Prostate gland (tissue), 2 donors: ENCODE results near the gene RACK1. TPM values are rescaled to one million over a fixed set of nuclear protein-coding genes. Genes with fewer than 3 reads are reported as not detected.

Experiments
- DNase-seq: peaks from one replicate; pipeline ENCODE4 v3.0.0-alpha.2; 2019; ENCODE audit warnings: low spot score
- H3K27ac ChIP-seq, 2 donors: fragments of 200-600 bp; sonication (generic); 2 replicates each; pipeline ENCODE4 v1.5.1; 2017 to 2019
- H3K27me3 ChIP-seq: fragments of 200-600 bp; sonication (generic); replicated peaks from 2 replicates; pipeline ENCODE4 v1.5.1; 2019; ENCODE audit not compliant: insufficient read depth
- H3K36me3 ChIP-seq, 2 donors: fragments of 200-600 bp; sonication (generic); 1 replicate in 1 of 2; 2 replicates in 1 of 2; pipeline versions ENCODE4 v1.5.1 to v1.8.1; 2017 to 2019
- H3K4me1 ChIP-seq: fragments of 200-600 bp; sonication (generic); replicated peaks from 2 replicates; pipeline ENCODE4 v1.5.1; 2019
- H3K4me3 ChIP-seq, 2 donors: fragments of 200-600 bp; sonication (generic); 2 replicates each; pipeline ENCODE4 v1.5.1; 2017 to 2019
- H3K9me3 ChIP-seq: fragments of 200-600 bp; sonication (generic); 2 replicates; pipeline ENCODE4 v1.5.1; 2017
- CTCF ChIP-seq, 4 experiments: fragments of 200-600 bp in 2 of 4; fragments of 450-650 bp in 2 of 4; sonication (generic) in 2 of 4; IDR thresholded peaks; 1 replicate in 3 of 4; 2 replicates in 1 of 4; pipeline ENCODE4 v1.5.1; 2016 to 2019; ENCODE audit warnings: antibody characterized with exemption in 4 of 4, mild to moderate bottlenecking in 2 of 4, moderate library complexity in 2 of 4
- POLR2A ChIP-seq: fragments of 450-650 bp; IDR thresholded peaks from one replicate; pipeline ENCODE4 v1.6.1; 2016; ENCODE audit warnings: antibody characterized with exemption, mild to moderate bottlenecking
- POLR2AphosphoS5 ChIP-seq: sonication (generic); formaldehyde crosslinking; IDR thresholded peaks from one replicate; pipeline ENCODE4 v1.6.1; 2017; ENCODE audit warnings: antibody characterized with exemption
- WGBS: methylation state at CpG from one replicate; pipeline ENCODE4 v1.1.5; 2018; 5-methylcytosine and 5-hydroxymethylcytosine counted together
- intact Hi-C: fragments of 100-400 bp; cut with DNase I; formaldehyde crosslinking; loops from one replicate; pipeline ENCODE4 v1.14.2; 2022
- total RNA-seq, 2 donors: library from RNA; depleted of rRNA; stranded (reverse); fragments of >200 nt; gene quantifications; one replicate each; pipeline ENCODE4 v1.1.0, GENCODE V29; 2016

The RACK1 gene
- total RNA-seq, 2 donors from 2014 or later, result 2,058 to 4,360 TPM

- peak overlapping the region; percentile 57 to 67 for H3K4me3 ChIP-seq
- TF ChIP-seq CTCF (IDR thresholded peaks at IDR 0.05) (no peak), POLR2A (no peak), POLR2AphosphoS5 (no peak)
- intact Hi-C loops, result loop anchor here (2.0 to 10.0 kb wide), 3 partner anchors 19 to 437 kb away; partner anchors contain the start of genes MGAT1, TRIM41 and ZFP62
- no peaks in the 10 kb centered on the region for H3K9me3 ChIP-seq
- no peak for DNase-seq
- WGBS, result 42% methylated on average over 6 of the region's 6 CpGs
- H3K36me3 ChIP-seq, result peaks cover 18 to 42% of the 10 kb centered on the region in 2 donors
- H3K4me1 ChIP-seq, result peaks cover 8% of the 10 kb centered on the region
- H3K27ac ChIP-seq, result peak overlapping the region in 1 of 2 donors; percentile 77
- no peaks in the 10 kb centered on the region for H3K27me3 ChIP-seq
These were observed 1.7 kb downstream of the RACK1 start for GRCh38 chr5:181242031-181242451.

- Histone ChIP-seq H3K4me3 (no peak overlapping the region), H3K27me3 (no peaks in the 10 kb centered on the region), H3K4me1 (peaks cover 8% of the 10 kb centered on the region), H3K36me3 (peaks cover 23 to 45% of the 10 kb centered on the region in 2 donors), H3K9me3 (no peaks in the 10 kb centered on the region), H3K27ac (peak overlapping the region in 1 of 2 donors; percentile 77)
- 32% methylated on average over 6 of the region's 6 CpGs for WGBS
- TF ChIP-seq POLR2AphosphoS5, result no peak
- TF ChIP-seq CTCF (IDR thresholded peaks at IDR 0.05), result no peak
- TF ChIP-seq POLR2A, result no peak
- DNase-seq, result no peak
- intact Hi-C loops, result loop anchor here (10.0 kb wide), 2 partner anchors 377 to 437 kb away; partner anchors contain the start of genes MGAT1 and ZFP62
These were observed 2.2 kb downstream of the RACK1 start for GRCh38 chr5:181241393-181241975.

GRCh38 chr5:181239062-181239663, 4.5 kb downstream of the RACK1 start:
- WGBS, result 85% methylated on average over 9 of the region's 9 CpGs
- TF ChIP-seq POLR2AphosphoS5 (no peak), POLR2A (no peak), CTCF (IDR thresholded peaks at IDR 0.05) (no peak)
- H3K9me3 ChIP-seq, result no peaks in the 10 kb centered on the region
- intact Hi-C loops, result no loop called here
- H3K27ac ChIP-seq, result no peak overlapping the region
- H3K4me3 ChIP-seq, result no peak overlapping the region
- peaks cover 25 to 45% of the 10 kb centered on the region in 2 donors for H3K36me3 ChIP-seq
- peaks cover 8% of the 10 kb centered on the region for H3K4me1 ChIP-seq
- H3K27me3 ChIP-seq, result no peaks in the 10 kb centered on the region
- no peak for DNase-seq

GRCh38 chr5:181237729-181238385, 5.8 kb downstream of the RACK1 start:
- Histone ChIP-seq H3K27ac (no peak overlapping the region), H3K27me3 (no peaks in the 10 kb centered on the region), H3K36me3 (peaks cover 25 to 47% of the 10 kb centered on the region in 2 donors), H3K4me1 (peaks cover 8% of the 10 kb centered on the region), H3K9me3 (no peaks in the 10 kb centered on the region), H3K4me3 (no peak overlapping the region)
- DNase-seq, result no peak
- TF ChIP-seq POLR2A, result no peak
- TF ChIP-seq CTCF (IDR thresholded peaks at IDR 0.05), result no peak
- no peak for TF ChIP-seq POLR2AphosphoS5
- 91% methylated on average over 5 of the region's 5 CpGs for WGBS
- intact Hi-C loops, result no loop called here
